GM21717 (cell line): ENCODE measurements around the gene NPAS3.

ENCODE experiments used
- ATAC-seq: cut with Tn5 transposase; IDR thresholded peaks from one replicate; pipeline ENCODE4 v1.9.1; 2021; ENCODE audit warnings: mild to moderate bottlenecking, moderate library complexity; ENCODE audit not compliant: unreplicated experiment

Gene NPAS3

DNA sequence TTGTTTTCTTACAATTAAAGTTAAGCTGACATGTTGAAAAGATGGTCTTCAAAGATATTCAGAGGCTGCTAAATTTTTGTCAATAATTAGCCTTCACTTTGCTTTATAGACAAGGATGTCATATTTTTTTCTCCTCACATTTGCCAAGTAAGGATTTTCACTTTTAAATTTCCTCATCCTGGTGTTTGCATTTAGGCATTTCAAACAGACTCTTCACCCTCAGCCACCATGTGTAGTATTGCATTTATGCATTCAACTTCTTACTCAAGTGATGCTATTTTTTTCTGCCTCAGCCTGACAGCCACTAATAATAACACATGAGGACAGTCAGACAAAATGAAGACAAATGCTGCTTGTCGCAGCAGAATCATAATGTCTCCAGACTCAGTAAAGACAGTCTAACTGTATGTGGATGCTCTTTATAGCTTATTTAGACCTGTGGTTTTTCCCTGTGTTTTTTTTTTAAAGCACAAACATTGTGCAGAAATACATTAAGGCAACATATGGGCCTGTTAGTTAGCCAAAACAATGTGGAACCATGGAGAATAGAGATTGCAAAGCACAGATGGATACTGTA, 481.5 kb downstream of the NPAS3 start:
- ATAC-seq = no peak

GRCh38 chr14:33430414-33431035, 491.8 kb downstream of the NPAS3 start:
- ATAC-seq = no peak

GRCh38 chr14:33432407-33433023, 493.8 kb downstream of the NPAS3 start:
- no peak for ATAC-seq

- no peak for ATAC-seq
These were observed 494.7 kb downstream of the NPAS3 start for GRCh38 chr14:33433396-33433795.

- no peak for ATAC-seq
These were observed 497.4 kb downstream of the NPAS3 start for GRCh38 chr14:33435911-33436689.

DNA sequence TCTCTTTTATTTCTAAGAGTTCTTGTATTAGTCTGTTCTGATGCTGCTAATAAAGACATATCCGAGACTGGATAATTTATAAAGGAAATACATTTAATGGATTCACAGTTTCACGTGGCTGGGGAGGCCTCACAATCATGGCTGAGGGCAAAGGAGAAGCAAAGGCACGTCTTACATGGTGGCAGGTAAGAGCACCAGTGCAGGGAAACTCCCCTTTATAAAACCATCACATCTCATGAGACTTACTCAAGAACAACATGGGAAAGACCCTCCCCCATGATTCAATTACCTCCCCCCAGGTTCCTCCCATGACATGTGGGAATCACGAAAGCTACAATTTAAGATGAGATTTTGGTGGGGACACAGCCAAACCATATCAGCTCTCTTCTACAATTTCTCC, 503.0 kb downstream of the NPAS3 start:
- ATAC-seq = no peak

DNA sequence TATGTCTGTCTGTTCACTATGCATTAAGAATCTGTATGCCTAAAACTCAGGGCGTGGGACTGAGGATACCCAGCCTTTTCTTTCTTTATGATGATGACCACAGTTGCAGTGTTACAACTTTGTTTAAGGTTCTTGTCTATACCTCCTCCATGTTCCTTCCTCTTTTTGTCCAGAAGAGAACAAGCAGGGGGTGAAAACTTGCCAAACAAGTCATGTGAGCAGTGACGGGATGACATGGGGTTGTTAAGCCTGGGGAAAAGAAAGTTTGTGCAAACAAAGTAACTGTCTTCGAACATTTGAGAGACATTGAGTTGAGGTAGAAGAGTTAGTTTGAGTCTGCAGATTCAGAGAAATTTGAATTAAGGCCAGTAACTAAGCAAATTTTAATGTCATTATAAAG, 505.5 kb downstream of the NPAS3 start:
- ATAC-seq = no peak

DNA sequence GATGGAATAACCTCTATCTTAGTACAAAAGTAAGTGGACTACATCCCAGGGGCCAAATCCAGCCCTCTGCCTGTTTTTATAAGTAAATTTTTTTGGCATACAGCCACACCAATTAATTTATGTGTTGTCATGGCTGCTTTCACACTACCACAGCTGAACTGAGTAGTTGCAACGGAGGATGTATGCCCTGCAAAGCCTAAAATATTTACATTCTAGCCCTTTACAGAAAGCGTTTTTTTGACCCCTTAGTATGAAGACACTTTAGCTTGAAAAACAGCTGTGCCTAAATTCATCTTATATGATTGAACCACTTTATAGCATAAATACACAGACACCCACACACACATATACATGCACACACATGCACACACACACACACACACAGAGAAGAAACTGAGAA, 510.6 kb downstream of the NPAS3 start:
- ATAC-seq = no peak

DNA sequence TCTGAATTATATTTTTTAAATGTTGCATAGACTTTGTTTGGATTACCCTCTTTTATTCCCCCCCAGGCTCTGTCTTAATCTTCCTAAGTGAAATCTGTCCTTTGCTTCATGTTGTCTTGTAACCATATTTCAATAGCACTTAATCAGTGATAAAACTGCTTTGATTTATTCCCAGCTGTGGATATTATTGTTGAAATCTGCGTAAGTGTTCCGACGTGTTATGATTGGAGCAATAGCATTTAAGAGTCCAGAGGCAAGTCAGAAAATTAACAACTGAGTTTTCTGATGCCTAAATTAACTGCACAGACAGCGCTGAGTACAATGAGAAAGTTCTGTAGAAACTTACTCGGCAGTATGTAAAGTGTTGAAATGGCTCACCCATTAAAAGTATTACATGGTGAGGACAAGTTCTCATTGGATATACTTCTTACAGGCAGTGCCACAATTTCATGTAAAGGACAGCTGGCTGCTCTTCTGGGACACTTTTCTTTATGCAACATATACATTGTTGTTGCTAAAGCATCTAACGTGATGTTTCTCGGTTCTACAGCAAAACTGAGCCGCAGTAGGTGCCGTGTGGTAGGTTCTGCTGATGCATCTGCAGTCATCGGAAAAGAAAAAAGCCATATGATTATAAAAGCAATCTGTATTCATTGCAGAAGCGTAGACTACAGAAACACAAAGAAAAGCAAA, 511.2 kb downstream of the NPAS3 start:
- no peak for ATAC-seq

GRCh38 chr14:33450416-33450815, 511.7 kb downstream of the NPAS3 start:
- ATAC-seq = no peak

- no peak for ATAC-seq
These were observed 512.5 kb downstream of the NPAS3 start for GRCh38 chr14:33451211-33451610.

- ATAC-seq = no peak
These were observed 514.3 kb downstream of the NPAS3 start for GRCh38 chr14:33452995-33453394.

GRCh38 chr14:33454022-33454595, 515.4 kb downstream of the NPAS3 start:
- no peak for ATAC-seq

GRCh38 chr14:33454707-33455106, 516.0 kb downstream of the NPAS3 start:
- no peak for ATAC-seq

DNA sequence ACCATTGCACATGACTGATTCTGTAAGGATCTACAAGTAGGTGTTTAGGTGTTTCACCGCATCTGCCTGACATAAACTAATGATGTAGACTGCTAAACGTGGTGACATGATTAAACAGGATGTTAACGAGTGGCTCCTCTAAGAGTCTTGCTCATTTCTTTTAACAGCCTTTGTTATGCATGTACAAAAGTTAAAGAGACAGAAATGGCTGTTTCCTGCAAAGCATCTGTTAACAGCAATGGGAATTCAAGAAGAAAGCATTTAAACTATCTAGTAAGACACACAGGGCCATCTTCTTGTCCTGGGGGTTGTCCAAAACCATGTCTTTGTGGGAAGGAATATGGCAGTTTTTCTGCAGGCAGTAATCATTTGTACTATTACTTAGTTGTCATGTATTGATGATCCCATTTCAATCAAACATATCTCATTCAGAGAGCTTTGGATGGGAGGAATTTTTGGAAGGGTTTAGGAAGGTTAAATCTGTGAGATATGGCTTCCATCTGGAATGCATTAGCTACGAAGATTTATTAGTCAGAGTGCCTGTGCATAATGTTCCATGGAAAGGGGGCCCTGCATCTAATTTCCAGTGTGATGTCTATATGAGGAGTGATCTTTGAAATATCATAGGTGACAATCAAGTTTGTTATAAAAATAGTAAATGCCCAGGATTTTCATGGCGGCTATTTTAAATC, 517.1 kb downstream of the NPAS3 start:
- ATAC-seq = no peak

- no peak for ATAC-seq
These were observed 518.3 kb downstream of the NPAS3 start for GRCh38 chr14:33457021-33457420.

GRCh38 chr14:33457617-33458016, 518.9 kb downstream of the NPAS3 start:
- ATAC-seq = no peak

DNA sequence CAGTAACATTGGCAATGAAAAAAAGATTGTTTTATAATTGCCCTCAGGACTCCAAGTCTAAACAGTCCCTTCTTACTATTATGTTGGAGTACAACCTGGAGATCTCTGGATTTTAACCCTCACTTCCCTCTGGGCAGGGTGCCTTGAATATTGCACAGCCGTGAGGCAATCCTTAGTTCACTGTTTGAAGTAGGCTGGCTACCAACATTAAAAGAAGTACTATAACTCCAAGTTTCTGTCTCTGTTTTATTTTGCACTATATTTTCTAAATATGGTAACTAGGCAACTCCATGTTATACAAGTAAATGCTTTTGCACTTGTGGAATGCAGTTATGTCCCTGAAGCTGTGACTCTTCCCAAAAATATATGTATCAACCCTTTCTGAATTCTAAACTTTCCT, 521.5 kb downstream of the NPAS3 start:
- ATAC-seq = no peak

DNA sequence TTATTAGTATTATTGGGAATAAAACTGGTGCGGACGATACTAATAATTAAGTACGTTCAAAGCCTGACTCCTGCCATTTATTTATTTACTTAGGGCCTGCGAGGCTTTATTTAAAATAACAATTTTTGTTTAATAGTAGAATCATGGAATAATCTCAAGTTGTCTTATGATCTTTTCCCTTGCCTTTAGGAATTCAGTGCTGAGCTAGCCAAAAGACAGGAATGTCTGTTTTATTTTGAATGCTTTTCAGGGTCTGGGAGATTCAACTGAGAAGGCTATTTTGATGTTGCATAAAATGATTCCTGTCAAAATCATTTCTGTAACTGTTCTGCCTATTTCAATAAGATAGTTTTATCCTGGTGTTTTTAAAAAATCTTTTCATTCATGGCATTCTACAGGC, 522.4 kb downstream of the NPAS3 start:
- ATAC-seq = no peak

- no peak for ATAC-seq
These were observed 525.1 kb downstream of the NPAS3 start for GRCh38 chr14:33463731-33464130.
